HG03439 (cell line): Measurements from ENCODE around the gene RAD23A.
"Not testable (repeated sequence)": the region's sequence is repeated elsewhere in the genome, so short reads cannot be mapped to it uniquely, and the experiment has no call there.

Experiments used
- ATAC-seq: cut with Tn5 transposase; IDR thresholded peaks from one replicate; pipeline ENCODE4 v1.9.1; 2021; ENCODE audit warnings: mild to moderate bottlenecking, moderate library complexity; ENCODE audit not compliant: unreplicated experiment

The RAD23A gene

GRCh38 chr19:12945479-12946091 lies at the start of gene RAD23A:
RAD23A (plus strand) TSS chr19:12945862; CDS start chr19:12945949, 87 bp downstream.
- peak; percentile 76 for ATAC-seq

GRCh38 chr19:12896460-12896859 lies 49.2 kb upstream of the RAD23A start:
- no peak for ATAC-seq

- ATAC-seq = peak; percentile 76
Measured at GRCh38 chr19:12899891-12900518, 45.7 kb upstream of the RAD23A start.

GRCh38 chr19:12907166-12907565 lies 38.5 kb upstream of the RAD23A start:
- ATAC-seq = no peak

GRCh38 chr19:12912571-12912970 lies 33.1 kb upstream of the RAD23A start:
- ATAC-seq = no peak

- ATAC-seq = no peak
Measured at GRCh38 chr19:12913011-12913561, 32.6 kb upstream of the RAD23A start.

GRCh38 chr19:12913851-12914690 lies 31.6 kb upstream of the RAD23A start:
- ATAC-seq = no peak

- ATAC-seq = not testable (repeated sequence)
Measured at GRCh38 chr19:12915860-12916259, 29.8 kb upstream of the RAD23A start.

GRCh38 chr19:12918253-12918652 lies 27.4 kb upstream of the RAD23A start:
- no peak for ATAC-seq

- no peak for ATAC-seq
Measured at GRCh38 chr19:12921047-12921446, 24.6 kb upstream of the RAD23A start.

- no peak for ATAC-seq
Measured at GRCh38 chr19:12922959-12923358, 22.7 kb upstream of the RAD23A start.

- no peak for ATAC-seq
Measured at GRCh38 chr19:12924621-12925310, 20.9 kb upstream of the RAD23A start.

GRCh38 chr19:12930002-12930645 lies 15.5 kb upstream of the RAD23A start:
- no peak for ATAC-seq

GRCh38 chr19:12932392-12933286 lies 13.0 kb upstream of the RAD23A start:
- no peak for ATAC-seq

GRCh38 chr19:12933287-12934072 lies 12.2 kb upstream of the RAD23A start, which contains the start of gene FARSA:
FARSA (minus strand) TSS chr19:12933711; CDS start chr19:12933696, 15 bp downstream.
- peak; percentile 52 for ATAC-seq

GRCh38 chr19:12935071-12935470 lies 10.6 kb upstream of the RAD23A start:
- ATAC-seq = no peak

- no peak for ATAC-seq
Measured at GRCh38 chr19:12936582-12936981, 9.1 kb upstream of the RAD23A start.

GRCh38 chr19:12937093-12937926 lies 8.4 kb upstream of the RAD23A start:
- ATAC-seq = no peak
